GM23248 (cell line): ENCODE results near the gene CPS1.

ENCODE experiments used
- EZH2 ChIP-seq: fragments of 200-600 bp; sonication (generic); IDR thresholded peaks from 2 replicates; pipeline ENCODE4 v1.6.1; 2018; ENCODE audit warnings: antibody characterized with exemption, mild to moderate bottlenecking; ENCODE audit not compliant: insufficient read depth, poor library complexity, severe bottlenecking
- EZH2phosphoT487 ChIP-seq: fragments of 200-600 bp; sonication (generic); IDR thresholded peaks from 2 replicates; pipeline ENCODE4 v1.6.1; 2018; ENCODE audit warnings: antibody characterized with exemption, moderate library complexity, mild to moderate bottlenecking, low read depth; ENCODE audit not compliant: insufficient read depth

- TF ChIP-seq EZH2 (no peak), EZH2phosphoT487 (no peak)
Observed at GRCh38 chr2:210591663-210592062, 35.3 kb downstream of the CPS1 start.
